ENCODE measurements around the gene LGALS7.

The LGALS7 gene

DNA sequence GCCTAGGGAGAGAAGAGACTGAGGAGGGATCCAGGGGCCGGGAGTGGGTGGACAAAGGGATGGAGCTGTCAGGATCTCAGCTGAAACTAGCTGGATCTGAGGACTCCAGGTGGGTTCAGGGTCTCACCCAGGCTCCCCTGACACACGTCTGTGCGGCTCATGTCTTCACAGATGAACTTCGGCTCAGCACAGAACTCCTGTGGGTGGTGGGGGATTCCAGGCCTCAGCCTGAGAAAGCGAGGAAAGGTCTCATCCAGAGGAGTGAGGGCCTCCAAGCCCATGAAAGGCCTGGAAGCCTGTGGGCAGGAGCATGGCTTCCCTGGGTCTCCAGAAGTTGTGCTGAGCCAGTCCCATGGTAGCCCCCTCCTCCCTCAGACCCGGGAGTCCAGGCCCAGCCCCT lies 30.4 kb downstream of the LGALS7 start:
- no peak for FAIRE-seq
- no peak for TF ChIP-seq POLR2A (IDR thresholded peaks at IDR 0.05; ENCODE audit: low read depth, low read length)
- no peak for DNase-seq (ENCODE audit: insufficient read length, low spot score)

DNA sequence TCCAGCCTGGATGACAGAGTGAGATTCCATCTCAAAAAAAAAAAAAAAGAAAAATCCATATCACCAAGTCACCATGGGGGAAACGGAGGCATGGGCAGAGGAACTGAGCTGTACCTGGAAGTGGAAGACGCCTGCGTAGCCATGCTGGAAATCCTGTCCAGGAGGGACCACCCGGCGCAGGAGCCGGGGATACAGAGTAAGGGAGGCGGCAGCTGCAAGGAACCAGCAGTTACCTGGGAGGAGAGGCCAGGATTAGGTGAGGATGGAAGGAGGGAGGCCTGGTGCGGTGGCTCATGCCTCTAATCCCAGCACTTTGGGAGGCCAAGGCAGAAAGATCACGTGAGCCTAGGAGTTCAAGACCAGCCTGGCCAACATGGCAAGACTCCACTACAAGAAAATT lies 31.0 kb downstream of the LGALS7 start:
- DNase-seq (ENCODE audit: insufficient read length, low spot score) (no peak), FAIRE-seq (no peak)
- no peak for TF ChIP-seq POLR2A (IDR thresholded peaks at IDR 0.05; ENCODE audit: low read depth, low read length)

DNA sequence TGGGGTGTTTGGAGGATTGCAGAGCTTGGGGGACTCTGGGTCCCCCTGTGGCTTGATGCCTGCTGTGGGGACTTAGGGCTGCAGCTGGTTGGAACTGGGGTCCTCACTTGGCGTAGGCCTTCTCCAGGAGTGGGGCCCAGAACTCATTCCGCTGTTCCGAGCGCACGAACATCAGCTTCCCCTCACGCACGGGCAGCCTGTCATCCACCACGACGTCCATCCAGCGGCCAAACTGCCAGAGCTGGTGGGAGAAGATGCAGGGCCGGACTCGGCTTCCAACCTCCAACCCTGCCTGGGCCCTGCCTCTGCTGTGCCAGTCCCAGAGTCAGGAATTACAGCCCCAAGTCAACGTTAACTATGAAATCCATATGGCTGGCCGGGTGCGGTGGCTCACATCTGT lies 31.6 kb downstream of the LGALS7 start:
- FAIRE-seq, result no peak
- no peak for DNase-seq (ENCODE audit: insufficient read length, low spot score)
- no peak for TF ChIP-seq POLR2A (IDR thresholded peaks at IDR 0.05; ENCODE audit: low read depth, low read length)

DNA sequence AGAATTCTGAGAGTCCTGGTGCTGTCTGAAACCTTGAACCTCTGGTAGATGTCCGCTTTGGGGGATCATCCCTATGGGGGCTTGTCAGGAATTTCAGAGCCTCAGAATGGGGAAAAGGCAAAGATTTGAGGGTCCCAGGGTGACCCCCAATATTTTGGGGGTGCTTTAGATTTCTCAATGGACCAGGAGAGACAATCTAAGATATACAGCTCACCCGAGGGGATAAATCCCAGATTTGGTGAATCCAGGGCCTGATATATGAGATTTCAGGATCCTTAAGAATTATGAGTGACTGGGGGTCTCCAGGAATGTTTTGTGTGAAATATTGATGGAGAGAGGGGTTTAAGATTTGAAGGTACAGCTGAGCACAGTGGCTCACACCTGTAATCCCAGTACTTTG lies 32.4 kb downstream of the LGALS7 start:
- no peak for FAIRE-seq
- DNase-seq (ENCODE audit: insufficient read length, low spot score), result no peak
- TF ChIP-seq POLR2A (IDR thresholded peaks at IDR 0.05; ENCODE audit: low read depth, low read length), result no peak

DNA sequence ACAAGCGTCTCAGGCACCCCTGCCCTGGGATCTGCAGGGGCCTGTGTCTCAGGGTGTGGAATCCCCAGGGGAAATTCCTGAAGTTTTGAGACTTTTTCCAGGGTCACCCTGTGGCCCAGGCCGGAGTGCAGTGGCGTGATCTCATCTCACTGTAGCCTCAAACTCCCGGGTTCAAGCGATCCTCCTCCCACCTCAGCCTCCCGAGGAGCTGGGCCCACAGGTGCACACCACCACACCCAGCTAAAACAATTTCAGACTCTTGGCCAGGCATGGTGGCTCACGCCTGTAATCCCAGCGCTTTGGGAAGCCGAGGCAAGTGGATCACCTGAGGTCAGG lies 33.1 kb downstream of the LGALS7 start:
- no peak for TF ChIP-seq POLR2A (IDR thresholded peaks at IDR 0.05; ENCODE audit: low read depth, low read length)
- DNase-seq (ENCODE audit: insufficient read length, low spot score) (no peak), FAIRE-seq (no peak)

DNA sequence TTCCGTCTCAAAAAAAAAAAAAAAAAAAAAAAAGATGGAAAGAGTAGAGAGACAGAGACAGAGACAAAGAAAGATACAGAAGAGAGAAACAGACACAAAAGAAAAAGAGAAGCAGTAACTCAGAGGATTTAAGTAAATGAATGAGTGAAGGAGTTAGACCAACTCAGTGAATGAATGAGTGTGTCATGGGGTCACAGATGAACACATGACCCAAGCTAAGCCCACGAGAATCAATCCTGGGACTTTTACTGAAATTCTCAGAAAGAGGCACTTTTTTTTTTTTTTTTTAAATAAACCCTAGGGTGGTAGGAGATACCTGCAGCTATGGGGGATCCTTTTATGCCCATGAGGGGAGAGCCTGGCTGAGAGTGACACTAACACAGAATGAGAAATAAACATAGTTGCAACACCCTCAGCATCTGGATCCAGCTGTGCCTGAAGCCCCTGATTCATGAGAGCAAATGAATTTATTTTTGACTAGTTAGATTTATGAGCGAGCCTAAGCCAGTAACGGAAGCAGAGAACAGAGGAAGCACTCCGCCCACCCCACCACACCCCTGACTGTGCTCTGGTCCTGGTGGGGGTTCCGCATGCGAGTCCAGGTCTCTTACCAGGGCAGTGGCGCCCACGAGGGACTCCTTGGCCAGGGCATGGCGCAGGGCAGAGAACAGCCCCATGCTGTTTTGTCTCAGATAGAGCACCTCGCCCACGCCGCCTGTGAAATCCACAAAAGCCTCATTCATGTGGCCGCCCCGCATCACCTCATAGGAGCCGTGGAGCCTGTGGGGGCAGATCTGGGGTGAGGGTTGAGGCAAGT lies 33.7 kb downstream of the LGALS7 start:
- FAIRE-seq (no peak), DNase-seq (ENCODE audit: insufficient read length, low spot score) (no peak)
- no peak for TF ChIP-seq POLR2A (IDR thresholded peaks at IDR 0.05; ENCODE audit: low read depth, low read length)

DNA sequence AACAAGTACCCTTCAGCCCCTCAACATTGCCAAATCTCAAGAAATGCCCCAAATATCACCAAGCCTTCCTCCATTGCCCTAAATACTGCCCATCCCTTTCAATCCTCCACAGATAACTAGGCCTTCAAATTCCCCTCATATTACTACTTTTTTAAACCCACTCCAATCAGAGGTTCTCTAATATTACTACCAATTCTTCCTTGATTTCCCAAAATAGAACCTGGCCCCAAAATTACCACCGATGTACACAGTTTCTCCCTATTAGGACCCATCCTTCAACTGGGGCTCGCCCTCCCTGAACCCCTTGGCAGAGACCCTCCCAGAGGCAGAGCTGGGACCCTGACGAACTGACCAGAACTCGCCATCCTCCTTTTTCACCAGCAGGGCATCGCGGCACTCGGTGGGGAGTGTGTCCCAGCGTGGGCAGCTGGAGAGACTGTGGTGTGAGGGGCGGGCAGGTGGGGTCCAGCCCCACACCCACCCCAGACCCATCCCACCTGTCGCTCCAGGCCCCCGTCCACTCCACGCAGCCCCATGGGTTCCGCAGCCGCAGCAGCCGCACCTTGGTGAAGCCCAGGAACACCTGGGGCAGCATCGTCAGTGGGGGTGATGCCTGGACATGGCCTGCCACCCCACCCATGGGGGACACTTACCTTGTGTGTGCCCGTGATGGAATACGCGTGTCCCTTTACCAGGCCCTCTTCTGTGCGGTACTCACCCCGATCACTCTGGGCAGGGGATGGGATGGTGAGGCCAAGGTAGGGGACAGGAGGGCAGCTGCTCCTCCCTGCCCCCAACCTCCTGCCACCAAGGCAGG lies 35.2 kb downstream of the LGALS7 start:
- DNase-seq (ENCODE audit: insufficient read length, low spot score), result no peak
- TF ChIP-seq POLR2A (IDR thresholded peaks at IDR 0.05; ENCODE audit: low read depth, low read length), result no peak
- no peak for FAIRE-seq

DNA sequence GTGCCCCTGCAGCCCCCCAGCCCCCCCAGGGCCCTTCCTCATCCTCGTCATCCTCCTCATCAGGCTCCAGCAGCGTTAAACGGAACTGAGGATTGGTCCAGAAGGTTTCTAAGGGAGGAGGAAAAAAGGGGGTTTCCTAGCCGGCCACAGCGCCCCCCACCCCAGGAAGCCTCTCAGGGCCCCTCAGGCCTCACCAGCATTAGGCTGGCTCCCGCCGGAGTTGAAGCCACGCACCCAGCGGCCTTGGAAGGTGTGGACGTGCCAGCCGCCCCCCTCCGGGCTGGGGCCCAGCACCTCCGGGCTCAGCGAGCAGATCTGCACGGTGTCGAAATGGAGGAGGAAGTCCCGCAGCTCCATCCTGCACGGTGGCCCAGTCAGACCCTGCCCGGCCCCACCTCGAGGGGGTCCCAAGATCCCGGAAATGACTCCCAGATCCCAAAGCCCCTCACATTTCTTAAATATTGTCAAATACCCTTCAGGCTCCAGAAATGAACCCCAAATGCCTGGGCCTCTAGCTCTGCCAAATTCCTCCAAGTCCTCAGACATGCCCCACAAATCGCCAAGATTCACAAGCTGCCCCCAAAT lies 35.9 kb downstream of the LGALS7 start:
- FAIRE-seq (no peak), DNase-seq (ENCODE audit: insufficient read length, low spot score) (no peak)
- TF ChIP-seq POLR2A (IDR thresholded peaks at IDR 0.05; ENCODE audit: low read depth, low read length), result no peak

DNA sequence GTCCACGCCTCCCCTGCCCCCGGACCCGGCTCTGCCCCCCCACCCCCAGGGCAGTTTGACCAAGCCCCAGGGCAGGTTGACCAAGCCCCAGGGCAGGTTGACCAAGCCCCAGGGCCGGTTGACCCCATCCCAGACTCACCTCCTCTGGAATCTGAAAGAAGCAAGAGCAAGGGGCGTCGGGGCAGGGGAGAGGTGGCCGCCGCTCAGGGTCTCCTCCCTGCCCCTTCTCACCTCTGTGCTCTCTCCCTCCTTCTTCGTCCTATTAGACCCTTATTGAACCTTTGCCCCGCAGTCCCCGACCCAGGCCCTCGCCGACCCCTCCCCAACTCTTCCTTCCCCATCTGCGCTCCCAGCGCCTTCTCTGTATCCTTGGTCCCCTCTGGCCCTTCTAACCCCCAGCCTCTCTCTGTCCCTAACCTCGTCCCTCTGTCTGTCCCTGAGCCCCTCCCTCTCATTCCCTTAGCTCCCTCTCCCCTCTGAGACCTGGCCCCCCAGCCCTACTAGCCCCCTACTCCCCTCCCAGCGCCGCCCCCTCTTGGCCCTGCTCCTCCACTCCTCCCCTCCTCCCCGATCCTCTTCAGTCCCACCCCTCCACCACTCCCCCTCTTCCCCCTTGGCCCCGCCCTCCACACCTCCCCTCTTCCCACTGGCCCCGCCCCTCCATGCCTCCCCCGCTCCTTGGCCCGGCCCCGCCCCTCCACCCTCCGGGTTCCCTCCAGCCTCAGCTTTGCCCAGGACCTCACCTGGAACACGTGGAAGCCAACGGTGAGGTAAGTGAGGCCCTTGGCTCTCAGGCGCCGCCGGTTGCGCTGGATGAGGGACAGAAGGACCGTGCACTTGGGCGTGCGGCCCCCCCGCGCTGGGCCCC lies 36.7 kb downstream of the LGALS7 start:
- no peak for TF ChIP-seq POLR2A (IDR thresholded peaks at IDR 0.05; ENCODE audit: low read depth, low read length)
- DNase-seq (ENCODE audit: insufficient read length, low spot score) (no peak), FAIRE-seq (no peak)

DNA sequence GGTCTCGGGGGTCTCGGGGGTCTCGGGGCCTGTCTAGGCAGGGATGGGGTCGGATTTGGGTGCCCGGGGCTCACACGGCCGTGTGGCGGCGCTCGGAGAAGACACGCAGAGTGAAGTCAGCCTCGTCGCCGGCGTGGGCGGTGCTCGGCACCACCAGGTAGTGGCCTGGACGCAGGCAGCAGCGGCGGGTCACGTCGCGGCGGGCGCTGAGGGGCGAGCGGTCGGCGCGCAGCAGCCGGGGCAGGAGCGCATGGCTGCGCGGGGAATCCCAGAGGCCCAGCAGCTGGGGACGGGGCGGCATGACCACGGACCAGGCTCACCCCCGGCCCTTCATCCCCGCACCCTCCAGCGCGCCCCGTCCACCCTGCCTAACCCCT lies 37.3 kb downstream of the LGALS7 start:
- FAIRE-seq (no peak), DNase-seq (ENCODE audit: insufficient read length, low spot score) (no peak)
- no peak for TF ChIP-seq POLR2A (IDR thresholded peaks at IDR 0.05; ENCODE audit: low read depth, low read length)

DNA sequence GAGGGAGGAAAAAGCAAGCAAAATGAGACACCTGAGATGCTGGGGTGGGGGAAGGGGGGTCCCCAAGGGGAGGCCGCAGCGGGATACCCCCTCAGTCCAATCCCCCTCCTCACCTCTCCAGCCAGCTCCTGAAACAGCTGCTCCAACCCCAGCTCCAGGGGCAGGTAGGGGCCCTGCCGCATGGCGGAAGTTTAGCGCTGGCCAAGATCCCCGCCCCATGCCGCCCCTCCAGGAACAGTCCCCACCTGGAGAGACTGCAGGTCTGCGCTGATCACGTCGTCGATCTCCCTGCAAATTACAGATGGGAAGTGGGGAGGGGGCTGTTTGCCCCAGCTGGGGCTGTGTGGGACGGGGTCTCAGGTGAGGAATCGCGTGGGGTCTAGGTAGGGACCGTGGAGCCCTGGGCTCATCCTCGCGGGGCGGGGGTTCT lies 38.0 kb downstream of the LGALS7 start:
- DNase-seq (ENCODE audit: insufficient read length, low spot score), result no peak
- no peak for TF ChIP-seq POLR2A (IDR thresholded peaks at IDR 0.05; ENCODE audit: low read depth, low read length)
- no peak for FAIRE-seq

DNA sequence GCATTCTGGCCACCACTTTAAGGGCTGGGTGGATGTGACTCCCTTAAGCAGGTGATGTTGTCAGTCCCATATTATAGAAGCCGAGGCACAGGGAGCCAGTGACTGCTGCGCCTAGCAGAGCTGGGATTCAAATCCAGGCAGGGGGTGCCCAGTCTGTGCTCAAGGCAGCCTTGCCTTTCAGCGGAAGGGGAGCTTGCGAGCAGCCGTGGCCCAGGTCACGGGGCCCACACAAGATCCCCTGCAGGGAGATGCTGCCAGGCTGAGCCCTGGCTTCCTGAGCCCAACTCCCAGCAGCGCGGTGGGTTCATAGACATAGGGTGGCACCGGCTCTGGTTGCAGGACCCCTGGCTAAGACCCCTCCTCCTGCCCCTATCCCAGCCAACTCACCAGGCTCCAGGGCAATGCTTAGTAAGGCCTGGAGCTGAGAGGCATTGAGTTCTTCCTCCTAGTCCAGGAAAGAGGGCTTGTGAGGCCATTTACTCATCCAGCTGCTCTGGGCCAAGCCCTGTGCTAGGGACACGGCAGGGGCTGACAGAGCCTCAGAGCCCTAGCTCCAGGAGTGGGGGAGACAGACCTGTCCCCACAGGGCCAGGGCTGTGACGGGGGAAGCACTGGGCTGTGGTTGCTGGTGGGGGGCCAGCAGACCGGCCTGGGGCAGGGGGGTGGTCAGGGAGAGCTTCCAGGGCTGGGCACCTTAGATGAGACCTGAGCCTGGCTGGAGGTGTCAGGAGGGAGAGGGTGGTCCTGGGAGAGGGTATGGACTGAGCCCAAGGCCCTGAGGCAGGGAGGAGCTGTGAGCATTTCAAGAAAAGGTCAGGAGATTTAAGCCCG lies 38.7 kb downstream of the LGALS7 start:
- FAIRE-seq (no peak), DNase-seq (ENCODE audit: insufficient read length, low spot score) (peak; percentile 94)
- no peak for TF ChIP-seq POLR2A (IDR thresholded peaks at IDR 0.05; ENCODE audit: low read depth, low read length)

DNA sequence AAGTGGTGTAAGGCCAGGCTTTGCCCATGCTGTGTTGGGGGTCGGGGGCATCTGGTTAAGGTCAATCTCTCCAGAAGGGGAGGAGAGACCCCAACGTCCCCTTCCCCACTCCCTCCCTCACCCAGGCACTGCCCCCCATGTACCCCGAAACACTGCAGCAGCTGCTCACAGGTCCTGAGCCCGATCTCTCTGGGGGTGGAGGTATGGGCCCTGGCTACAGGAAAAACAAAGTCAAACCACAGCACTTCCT lies 39.2 kb downstream of the LGALS7 start:
- no peak for DNase-seq (ENCODE audit: insufficient read length, low spot score)
- no peak for TF ChIP-seq POLR2A (IDR thresholded peaks at IDR 0.05; ENCODE audit: low read depth, low read length)
- no peak for FAIRE-seq
